Astrocyte (in vitro differentiated cells and primary cell): Measurements from ENCODE around the gene SAFB2.

Experiments used
- CTCF ChIP-seq: IDR thresholded peaks from 2 replicates; pipeline ENCODE4 v1.5.1; 2011; ENCODE audit warnings: low read depth, mild to moderate bottlenecking, inconsistent platforms, low read length, moderate library complexity; ENCODE audit not compliant: insufficient read depth
- EZH2 ChIP-seq: IDR thresholded peaks from 2 replicates; pipeline ENCODE4 v1.6.1; 2012; ENCODE audit warnings: mild to moderate bottlenecking, low read length, inconsistent platforms; ENCODE audit not compliant: insufficient read depth

GRCh38 chr19:5612891-5613865 lies 9.4 kb downstream of the SAFB2 start:
- TF ChIP-seq CTCF (no peak), EZH2 (no peak)
